Urothelium cell line (cell line): ENCODE data around the gene FBXW8.

Experiments
- DNase-seq: peaks from one replicate; pipeline ENCODE4 v3.0.0; 2011; ENCODE audit warnings: low spot score, mixed read lengths
- FAIRE-seq: peaks from 2 replicates; lab custom pipeline; 2011; peaks lifted over from hg19 to GRCh38; lab: Jason Lieb, UNC

FBXW8 gene

GRCh38 chr12:117071009-117071408, 160.3 kb downstream of the FBXW8 start:
- DNase-seq, result no peak
- no peak for FAIRE-seq

GRCh38 chr12:117072106-117072505, 161.4 kb downstream of the FBXW8 start:
- no peak for FAIRE-seq

GRCh38 chr12:117072736-117073490, 162.2 kb downstream of the FBXW8 start:
- no peak for FAIRE-seq
- DNase-seq, result no peak

More at GRCh38 chr12:117072106-117072505, 161.4 kb downstream of the FBXW8 start:
- no peak for DNase-seq

GRCh38 chr12:117073611-117074010, 162.9 kb downstream of the FBXW8 start:
- FAIRE-seq (no peak), DNase-seq (no peak)

GRCh38 chr12:117076410-117077372, 165.9 kb downstream of the FBXW8 start:
- DNase-seq, result peak; percentile 30
- no peak for FAIRE-seq

GRCh38 chr12:117079487-117079886, 168.7 kb downstream of the FBXW8 start:
- no peak for FAIRE-seq

GRCh38 chr12:117080661-117081144, 170.0 kb downstream of the FBXW8 start:
- DNase-seq (no peak), FAIRE-seq (no peak)

More at GRCh38 chr12:117079487-117079886, 168.7 kb downstream of the FBXW8 start:
- DNase-seq, result no peak
